Sciatic nerve (tissue), 2 donors: ENCODE measurements around the gene EEF1A2. TPM values are rescaled to one million over a fixed set of nuclear protein-coding genes. Genes with fewer than 3 reads are reported as not detected.

Source experiments
- ATAC-seq: fragments of 200-7000 bp; cut with Tn5 transposase; one replicate; pipeline ENCODE4 v1.9.1; 2020; ENCODE audit warnings: mild to moderate bottlenecking, moderate library complexity
- DNase-seq: peaks from one replicate; pipeline ENCODE4 v3.0.0-alpha.2; 2020; ENCODE audit warnings: low spot score
- intact Hi-C: fragments of 100-400 bp; cut with DNase I; formaldehyde crosslinking; loops from one replicate; pipeline ENCODE4 v1.14.2; 2022
- total RNA-seq: library from RNA; stranded (reverse); fragmentation: NEBNext Ultra II Directional; extraction: Animal tissue kit (Norgen Biotek cat#: 25700); gene quantifications from one replicate; pipeline ENCODE4 v1.2.1, GENCODE V29; 2021
- donor health status: DM: no; HTN: no; CAD: no.
- donor health status: DM: no; HTN: no; CAD: no.

The EEF1A2 gene
- 0.45 TPM for total RNA-seq

- intact Hi-C loops, result no loop called here
- DNase-seq (no peak), ATAC-seq (no peak)
Observed at GRCh38 chr20:63498960-63499337, at the start of gene EEF1A2. TSS of gene EEF1A2 (minus strand) at chr20:63499083. CDS start at chr20:63497763, 1,320 bp downstream.

GRCh38 chr20:63548542-63548941 lies 49.7 kb upstream of the EEF1A2 start:
- no peak for ATAC-seq
- intact Hi-C loops, result no loop called here
- no peak for DNase-seq

- intact Hi-C loops, result no loop called here
- ATAC-seq (no peak), DNase-seq (no peak)
Observed at GRCh38 chr20:63547725-63548480, 49.0 kb upstream of the EEF1A2 start, which contains the start of gene SRMS. TSS of gene SRMS (minus strand) at chr20:63547749. CDS start at chr20:63547463, 286 bp downstream.

- intact Hi-C loops, result no loop called here
- DNase-seq (no peak), ATAC-seq (no peak)
Observed at GRCh38 chr20:63546956-63547724, 48.3 kb upstream of the EEF1A2 start.

- ATAC-seq (no peak), DNase-seq (no peak)
- intact Hi-C loops, result no loop called here
Observed at GRCh38 chr20:63546256-63546955, 47.5 kb upstream of the EEF1A2 start.

- DNase-seq, result no peak
- no peak for ATAC-seq
- intact Hi-C loops, result no loop called here
Observed at GRCh38 chr20:63545814-63546213, 46.9 kb upstream of the EEF1A2 start.

GRCh38 chr20:63544958-63545516 lies 46.2 kb upstream of the EEF1A2 start:
- no peak for ATAC-seq
- no peak for DNase-seq
- intact Hi-C loops, result no loop called here

- ATAC-seq, result no peak
- intact Hi-C loops, result no loop called here
- DNase-seq, result no peak
Observed at GRCh38 chr20:63544241-63544957, 45.5 kb upstream of the EEF1A2 start.

- intact Hi-C loops, result no loop called here
- DNase-seq (no peak), ATAC-seq (no peak)
Observed at GRCh38 chr20:63543733-63544132, 44.9 kb upstream of the EEF1A2 start.

GRCh38 chr20:63543131-63543530 lies 44.2 kb upstream of the EEF1A2 start:
- ATAC-seq (no peak), DNase-seq (no peak)
- intact Hi-C loops, result no loop called here

- DNase-seq, result no peak
- intact Hi-C loops, result no loop called here
- ATAC-seq, result no peak
Observed at GRCh38 chr20:63542696-63543095, 43.8 kb upstream of the EEF1A2 start.

- DNase-seq (no peak), ATAC-seq (no peak)
- intact Hi-C loops, result no loop called here
Observed at GRCh38 chr20:63542031-63542559, 43.2 kb upstream of the EEF1A2 start.

- no peak for DNase-seq
- ATAC-seq, result no peak
- intact Hi-C loops, result no loop called here
Observed at GRCh38 chr20:63541371-63541770, 42.5 kb upstream of the EEF1A2 start.

- ATAC-seq, result no peak
- intact Hi-C loops, result no loop called here
- no peak for DNase-seq
Observed at GRCh38 chr20:63540417-63541186, 41.7 kb upstream of the EEF1A2 start.

GRCh38 chr20:63539441-63540370 lies 40.8 kb upstream of the EEF1A2 start:
- ATAC-seq (no peak), DNase-seq (no peak)
- intact Hi-C loops, result loop anchor here (5.0 to 10.0 kb wide), 2 partner anchors 325 to 438 kb away; partner anchors contain the start of genes ABHD16B, SAMD10 and TPD52L2

GRCh38 chr20:63539092-63539430 lies 40.2 kb upstream of the EEF1A2 start:
- intact Hi-C loops, result loop anchor here (5.0 to 10.0 kb wide), 2 partner anchors 326 to 438 kb away; partner anchors contain the start of genes ABHD16B, SAMD10 and TPD52L2
- DNase-seq (no peak), ATAC-seq (no peak)
